ACC112 (cell line): ENCODE measurements around the gene TEX22.

ENCODE experiments used
- H2AFZ ChIP-seq: fragments of 200-600 bp; sonication (generic); one replicate; pipeline ENCODE4 v1.6.0; 2017; ENCODE audit warnings: antibody characterized with exemption, low read length; ENCODE audit not compliant: unreplicated experiment
- H3K27ac ChIP-seq: fragments of 200-600 bp; sonication (generic); 2 replicates; pipeline ENCODE4 v1.5.1; 2014; ENCODE audit warnings: low read depth, mild to moderate bottlenecking, antibody characterized with exemption, low read length, moderate library complexity
- H3K27me3 ChIP-seq: fragments of 200-600 bp; sonication (generic); 2 replicates; pipeline ENCODE4 v1.6.1; 2014; ENCODE audit warnings: mild to moderate bottlenecking, antibody characterized with exemption, low read length, moderate library complexity, mixed read lengths; ENCODE audit not compliant: insufficient read depth
- H3K36me3 ChIP-seq: fragments of 200-600 bp; sonication (generic); 2 replicates; pipeline ENCODE4 v1.6.1; 2016; ENCODE audit warnings: mild to moderate bottlenecking, antibody characterized with exemption, low read length, moderate library complexity, mixed read lengths; ENCODE audit not compliant: insufficient read depth
- H3K4me1 ChIP-seq: fragments of 200-600 bp; sonication (generic); one replicate; pipeline ENCODE4 v1.6.1; 2016; ENCODE audit warnings: low read length, mixed read lengths; ENCODE audit not compliant: insufficient read depth, unreplicated experiment, control insufficient read depth
- H3K4me3 ChIP-seq: fragments of 200-600 bp; sonication (generic); 2 replicates; pipeline ENCODE4 v1.5.1; 2014; ENCODE audit warnings: mild to moderate bottlenecking, low read depth, low read length
- H3K79me2 ChIP-seq: fragments of 200-600 bp; sonication (generic); one replicate; pipeline ENCODE4 v1.6.0; 2016; ENCODE audit warnings: low read length; ENCODE audit not compliant: control insufficient read depth, unreplicated experiment, insufficient read depth

The TEX22 gene

GRCh38 chr14:105409364-105409763 is 11.0 kb downstream of the TEX22 start:
- H3K36me3 ChIP-seq: no peaks in the 10 kb centered on the region
- H3K4me1 ChIP-seq: no peaks in the 10 kb centered on the region
- no peak overlapping the region for H3K4me3 ChIP-seq
- H3K79me2 ChIP-seq: no peaks in the 10 kb centered on the region
- peaks cover 8% of the 10 kb centered on the region; the same call in 1 of the 2 replicates for H3K27me3 ChIP-seq
- H2AFZ ChIP-seq: no peak overlapping the region
- H3K27ac ChIP-seq: no peak overlapping the region

GRCh38 chr14:105410642-105411016 is 12.3 kb downstream of the TEX22 start:
- Histone ChIP-seq H2AFZ (no peak overlapping the region), H3K79me2 (no peaks in the 10 kb centered on the region), H3K27me3 (peaks cover 8% of the 10 kb centered on the region; the same call in 1 of the 2 replicates), H3K4me3 (peak overlapping the region; percentile 69), H3K27ac (no peak overlapping the region), H3K4me1 (no peaks in the 10 kb centered on the region), H3K36me3 (no peaks in the 10 kb centered on the region)

GRCh38 chr14:105411017-105411941 is 12.9 kb downstream of the TEX22 start:
- Histone ChIP-seq H3K36me3 (no peaks in the 10 kb centered on the region), H3K27me3 (peaks cover 8% of the 10 kb centered on the region; the same call in 1 of the 2 replicates), H3K27ac (no peak overlapping the region), H3K4me1 (no peaks in the 10 kb centered on the region), H2AFZ (peak overlapping the region; percentile 29), H3K79me2 (no peaks in the 10 kb centered on the region), H3K4me3 (peak overlapping the region; percentile 69)

GRCh38 chr14:105411985-105412770 is 13.8 kb downstream of the TEX22 start:
- peaks cover 8% of the 10 kb centered on the region; the same call in 1 of the 2 replicates for H3K27me3 ChIP-seq
- H3K79me2 ChIP-seq: no peaks in the 10 kb centered on the region
- H2AFZ ChIP-seq: no peak overlapping the region
- no peaks in the 10 kb centered on the region for H3K4me1 ChIP-seq
- H3K27ac ChIP-seq: no peak overlapping the region
- peak overlapping the region; percentile 63 for H3K4me3 ChIP-seq
- H3K36me3 ChIP-seq: no peaks in the 10 kb centered on the region

- Histone ChIP-seq H3K27ac (no peak overlapping the region), H3K4me3 (no peak overlapping the region), H3K4me1 (no peaks in the 10 kb centered on the region), H3K36me3 (no peaks in the 10 kb centered on the region), H3K79me2 (no peaks in the 10 kb centered on the region), H2AFZ (no peak overlapping the region), H3K27me3 (peaks cover 8% of the 10 kb centered on the region; the same call in 1 of the 2 replicates)
These were observed 14.6 kb downstream of the TEX22 start for GRCh38 chr14:105412771-105413543.

GRCh38 chr14:105413544-105413886 is 15.2 kb downstream of the TEX22 start:
- Histone ChIP-seq H2AFZ (no peak overlapping the region), H3K27me3 (peaks cover 8% of the 10 kb centered on the region; the same call in 1 of the 2 replicates), H3K36me3 (no peaks in the 10 kb centered on the region), H3K4me1 (no peaks in the 10 kb centered on the region), H3K4me3 (no peak overlapping the region), H3K27ac (no peak overlapping the region), H3K79me2 (no peaks in the 10 kb centered on the region)

GRCh38 chr14:105414456-105415371 is 16.4 kb downstream of the TEX22 start:
- peak overlapping the region; percentile 79 for H3K4me3 ChIP-seq
- no peak overlapping the region for H3K27ac ChIP-seq
- H3K36me3 ChIP-seq: no peaks in the 10 kb centered on the region
- H2AFZ ChIP-seq: peak overlapping the region; percentile 90
- peaks cover 6% of the 10 kb centered on the region for H3K4me1 ChIP-seq
- H3K27me3 ChIP-seq: peaks cover 8% of the 10 kb centered on the region; the same call in 1 of the 2 replicates
- H3K79me2 ChIP-seq: peaks cover 5% of the 10 kb centered on the region

GRCh38 chr14:105415481-105416428 is 17.4 kb downstream of the TEX22 start:
- Histone ChIP-seq H3K36me3 (no peaks in the 10 kb centered on the region), H3K79me2 (peaks cover 10% of the 10 kb centered on the region), H2AFZ (peak overlapping the region; percentile 90), H3K4me1 (peaks cover 6% of the 10 kb centered on the region), H3K27ac (no peak overlapping the region), H3K4me3 (peak overlapping the region; percentile 79), H3K27me3 (peaks cover 4% of the 10 kb centered on the region; the same call in 1 of the 2 replicates)

- Histone ChIP-seq H3K27ac (no peak overlapping the region), H3K4me3 (no peak overlapping the region), H3K79me2 (peaks cover 19% of the 10 kb centered on the region), H3K4me1 (peaks cover 14% of the 10 kb centered on the region), H2AFZ (no peak overlapping the region), H3K36me3 (no peaks in the 10 kb centered on the region), H3K27me3 (no peaks in the 10 kb centered on the region)
These were observed 18.3 kb downstream of the TEX22 start for GRCh38 chr14:105416671-105417070.
